ENCODE measurements around the gene TRABD2B. TPM values are rescaled to one million over a fixed set of nuclear protein-coding genes. Genes with fewer than 3 reads are reported as not detected.

The TRABD2B gene
- total and polyA plus RNA-seq, 2 of the 4 experiments (the other 2 are of a cell fraction): not detected

DNA sequence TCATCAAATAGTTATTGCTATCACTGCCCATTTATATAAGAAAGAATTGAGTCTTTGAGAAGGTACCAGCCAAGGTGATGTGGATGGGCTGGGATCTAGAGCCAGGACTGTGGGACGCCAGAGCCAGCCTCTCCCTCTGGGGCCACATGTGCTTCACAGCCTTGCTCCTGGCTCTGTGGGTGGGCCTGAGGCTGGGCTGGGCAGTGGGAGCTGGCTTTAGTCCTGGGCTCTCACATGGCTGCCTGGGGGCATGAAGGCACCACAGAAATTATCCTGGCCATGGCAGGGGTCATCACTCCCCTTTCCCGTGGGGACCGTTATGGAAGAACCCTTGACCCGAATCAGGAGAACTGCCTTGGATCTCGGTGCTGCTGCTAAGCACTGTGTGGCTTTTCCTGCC, 203.1 kb downstream of the TRABD2B start:
- Histone ChIP-seq H3K4me2 (ENCODE audit: low read depth, low read length) (no peak overlapping the region), H2BK15ac (ENCODE audit: low read depth, low read length) (no peak overlapping the region), H3K79me1 (ENCODE audit: low read depth in 1 of 2, low read length in 2 of 2) (no peaks in the 10 kb centered on the region), H3K36me3 (ENCODE audit: control insufficient read depth, insufficient read depth, low read length) (no peaks in the 10 kb centered on the region), H3K9me1 (ENCODE audit: insufficient read depth, low read length) (no peaks in the 10 kb centered on the region), H3K4me3 (ENCODE audit: insufficient read depth, low read depth, low read length) (no peak overlapping the region), H3K4ac (ENCODE audit: low read depth, low read length) (no peak overlapping the region), H2BK5ac (ENCODE audit: low read depth, low read length, poor library complexity, severe bottlenecking) (no peak overlapping the region), H4K5ac (ENCODE audit: low read depth, low read length) (no peak overlapping the region), H3K27ac (ENCODE audit: insufficient read depth, low read length) (no peak overlapping the region), H4K91ac (ENCODE audit: insufficient read depth, low read depth, low read length) (no peak overlapping the region), H3K14ac (replicated peaks; ENCODE audit: low read depth, low read length) (no peak overlapping the region), H2BK120ac (ENCODE audit: low read depth, low read length) (no peak overlapping the region), H3K23ac (ENCODE audit: low read depth, low read length) (no peak overlapping the region), H3K4me1 (ENCODE audit: control insufficient read depth, insufficient read depth, low read length) (no peaks in the 10 kb centered on the region), H4K20me1 (ENCODE audit: insufficient read depth, low read length) (no peaks in the 10 kb centered on the region), H3K18ac (ENCODE audit: low read depth, low read length) (no peak overlapping the region), H3K56ac (ENCODE audit: extremely low read depth, insufficient read depth, low read length) (no peak overlapping the region), H3K27me3 (ENCODE audit: control insufficient read depth, insufficient read depth, low read length) (no peaks in the 10 kb centered on the region), H2AFZ (replicated peaks; ENCODE audit: low read length, poor library complexity) (no peak overlapping the region), H2BK20ac (ENCODE audit: low read depth, low read length) (no peak overlapping the region), H3K9ac (ENCODE audit: low read depth, low read length) (no peak overlapping the region), H2AK5ac (ENCODE audit: low read depth, low read length) (no peak overlapping the region), H4K8ac (ENCODE audit: low read depth in 2 of 2, low read length in 2 of 2) (no peak overlapping the region), H2AK9ac (replicated peaks; ENCODE audit: low read depth, low read length, poor library complexity) (no peak overlapping the region), H3K9me3 (ENCODE audit: control insufficient read depth, insufficient read depth, low read length) (no peaks in the 10 kb centered on the region)
- POLR2A ChIA-PET (ENCODE audit: unreplicated experiment): no interaction called here
- BruUV-seq (replicated peaks): no TSS peak
- intact Hi-C loops (cut with micrococcal nuclease): no loop called here
- CTCF ChIA-PET: interaction anchor here (0.6 kb wide), 1 partner anchor 8 kb away, joined by 3 read pairs; no protein-coding TSS in a partner anchor
- no peak for ATAC-seq (ENCODE audit: low read depth)
- in situ Hi-C loops (cut with MboI; ENCODE audit: low sequenced_read_pairs): no loop called here
- TF ChIP-seq MXI1 (IDR thresholded peaks at IDR 0.05; ENCODE audit: borderline replicate concordance, low read depth, low read length): no peak
- TF ChIP-seq SMC3 (IDR thresholded peaks at IDR 0.05; ENCODE audit: low read depth, low read length): no peak
- TF ChIP-seq RAD21 (IDR thresholded peaks at IDR 0.05; ENCODE audit: low read length): no peak
- TF ChIP-seq POLR2A (IDR thresholded peaks at IDR 0.05; ENCODE audit: low read depth, low read length): no peak
- TF ChIP-seq USF2 (IDR thresholded peaks at IDR 0.05; ENCODE audit: low read depth, low read length): no peak
- TF ChIP-seq RCOR1 (IDR thresholded peaks at IDR 0.05; ENCODE audit: insufficient replicate concordance, low read length): no peak
- TF ChIP-seq, protein P1, sequence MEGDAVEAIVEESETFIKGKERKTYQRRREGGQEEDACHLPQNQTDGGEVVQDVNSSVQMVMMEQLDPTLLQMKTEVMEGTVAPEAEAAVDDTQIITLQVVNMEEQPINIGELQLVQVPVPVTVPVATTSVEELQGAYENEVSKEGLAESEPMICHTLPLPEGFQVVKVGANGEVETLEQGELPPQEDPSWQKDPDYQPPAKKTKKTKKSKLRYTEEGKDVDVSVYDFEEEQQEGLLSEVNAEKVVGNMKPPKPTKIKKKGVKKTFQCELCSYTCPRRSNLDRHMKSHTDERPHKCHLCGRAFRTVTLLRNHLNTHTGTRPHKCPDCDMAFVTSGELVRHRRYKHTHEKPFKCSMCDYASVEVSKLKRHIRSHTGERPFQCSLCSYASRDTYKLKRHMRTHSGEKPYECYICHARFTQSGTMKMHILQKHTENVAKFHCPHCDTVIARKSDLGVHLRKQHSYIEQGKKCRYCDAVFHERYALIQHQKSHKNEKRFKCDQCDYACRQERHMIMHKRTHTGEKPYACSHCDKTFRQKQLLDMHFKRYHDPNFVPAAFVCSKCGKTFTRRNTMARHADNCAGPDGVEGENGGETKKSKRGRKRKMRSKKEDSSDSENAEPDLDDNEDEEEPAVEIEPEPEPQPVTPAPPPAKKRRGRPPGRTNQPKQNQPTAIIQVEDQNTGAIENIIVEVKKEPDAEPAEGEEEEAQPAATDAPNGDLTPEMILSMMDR (conservative IDR thresholded peaks at IDR 0.05; ENCODE audit: low read depth, low read length): no peak
- no peak for TF ChIP-seq CEBPB (IDR thresholded peaks at IDR 0.05; ENCODE audit: low read depth, low read length)
- TF ChIP-seq MAZ (IDR thresholded peaks at IDR 0.05; ENCODE audit: borderline replicate concordance, low read depth, low read length): no peak
- no peak for TF ChIP-seq RFX5 (IDR thresholded peaks at IDR 0.05; ENCODE audit: low read depth, low read length)
- TF ChIP-seq, protein P2, sequence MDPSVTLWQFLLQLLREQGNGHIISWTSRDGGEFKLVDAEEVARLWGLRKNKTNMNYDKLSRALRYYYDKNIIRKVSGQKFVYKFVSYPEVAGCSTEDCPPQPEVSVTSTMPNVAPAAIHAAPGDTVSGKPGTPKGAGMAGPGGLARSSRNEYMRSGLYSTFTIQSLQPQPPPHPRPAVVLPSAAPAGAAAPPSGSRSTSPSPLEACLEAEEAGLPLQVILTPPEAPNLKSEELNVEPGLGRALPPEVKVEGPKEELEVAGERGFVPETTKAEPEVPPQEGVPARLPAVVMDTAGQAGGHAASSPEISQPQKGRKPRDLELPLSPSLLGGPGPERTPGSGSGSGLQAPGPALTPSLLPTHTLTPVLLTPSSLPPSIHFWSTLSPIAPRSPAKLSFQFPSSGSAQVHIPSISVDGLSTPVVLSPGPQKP (IDR thresholded peaks at IDR 0.05; ENCODE audit: borderline replicate concordance, low read depth, low read length): no peak
- DNase-seq: no peak
- dilution Hi-C loops (cut with HindIII; ENCODE audit: low sequenced_read_pairs, unreplicated experiment): no loop called here
- WGBS, 2 experiments (ENCODE audit: extremely low coverage in 2 of 2, insufficient read length in 1 of 2): no CpG with 5 or more reads among the region's 5 CpGs
